NCI-H1436 treated with DMSO at 0.1 percent for 48 hours (cell line): ENCODE data around the gene AQP1.

ENCODE experiments used
- DNase-seq: peaks from one replicate; lab custom pipeline; 2025; lab: John Stamatoyannopoulos, UW

AQP1 gene

DNA sequence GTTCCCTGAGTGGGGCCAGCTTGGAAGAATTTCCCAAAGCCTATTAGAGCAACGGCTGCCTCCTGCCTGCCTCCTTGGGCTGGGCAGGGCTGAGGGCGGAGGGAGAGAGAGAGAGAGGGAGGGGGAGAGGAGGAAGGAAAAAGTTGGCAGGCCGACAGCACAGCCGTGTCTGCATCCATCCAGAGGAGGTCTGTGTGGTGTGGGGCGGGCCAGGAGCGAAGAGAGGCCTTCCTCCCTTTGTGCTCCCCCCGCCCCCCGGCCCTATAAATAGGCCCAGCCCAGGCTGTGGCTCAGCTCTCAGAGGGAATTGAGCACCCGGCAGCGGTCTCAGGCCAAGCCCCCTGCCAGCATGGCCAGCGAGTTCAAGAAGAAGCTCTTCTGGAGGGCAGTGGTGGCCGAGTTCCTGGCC is at the start of gene AQP1:
TSS of gene AQP1 (plus strand) at position 293 of the 409 bp plus-strand sequence. CDS start at position 350, 57 bp downstream.
- DNase-seq: no peak

DNA sequence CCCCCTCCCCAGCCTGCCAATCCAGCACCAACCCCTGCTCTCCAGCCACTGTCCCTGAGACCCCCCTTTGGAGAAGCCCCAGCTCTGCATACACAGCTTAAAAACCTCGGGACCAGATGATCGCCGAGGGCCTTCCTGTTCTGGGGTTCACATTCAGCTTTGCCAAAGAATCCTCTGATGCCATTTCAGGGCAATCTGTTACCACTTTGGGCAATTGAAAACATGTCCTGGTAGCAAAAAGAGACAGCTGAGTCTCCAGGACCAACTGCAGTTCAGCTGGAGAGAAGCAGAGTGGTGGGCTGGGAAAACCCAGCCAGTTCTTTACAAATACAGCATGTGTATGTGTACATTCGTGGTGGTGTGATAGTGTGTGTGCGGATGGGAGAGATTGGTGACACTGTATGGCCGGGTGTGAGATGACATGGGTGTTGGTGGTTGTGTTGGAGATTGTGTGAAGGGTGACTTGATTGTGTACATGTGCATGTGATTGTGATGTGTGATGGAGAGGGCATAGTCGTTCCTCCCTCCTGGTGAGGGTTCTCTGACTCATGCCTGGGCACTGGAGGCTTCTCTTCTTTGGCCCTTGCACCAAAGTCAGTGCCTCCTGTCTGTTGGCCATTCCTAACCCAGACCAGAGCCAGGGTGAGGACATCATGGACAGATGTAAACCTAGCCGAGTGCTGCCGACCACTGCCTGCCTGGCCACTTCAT is 48.5 kb upstream of the AQP1 start:
- no peak for DNase-seq

- no peak for DNase-seq
These were observed 48.0 kb upstream of the AQP1 start for GRCh38 chr7:30863706-30864035.

GRCh38 chr7:30864101-30864500 is 47.6 kb upstream of the AQP1 start:
- DNase-seq: no peak

DNA sequence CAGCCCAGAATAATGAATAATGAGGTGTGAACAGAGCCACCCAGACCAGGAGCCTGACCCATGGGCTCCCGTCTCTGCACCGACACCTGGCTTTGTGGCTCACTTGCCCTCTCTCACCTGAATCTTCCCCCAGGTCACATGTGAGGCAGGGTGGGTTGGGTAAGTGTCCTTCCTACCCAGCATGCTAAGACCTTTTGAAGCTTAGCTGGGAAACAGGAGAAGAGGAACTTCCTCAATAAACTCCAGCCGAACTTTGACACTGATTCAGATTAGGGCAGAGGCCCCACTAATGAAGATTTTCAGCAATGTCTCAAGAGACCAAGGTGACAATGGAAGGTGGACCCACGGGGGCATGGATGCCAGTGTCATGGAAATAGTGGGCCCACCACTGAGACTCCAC is 46.6 kb upstream of the AQP1 start:
- DNase-seq: no peak

GRCh38 chr7:30865821-30866220 is 45.8 kb upstream of the AQP1 start:
- DNase-seq: no peak

GRCh38 chr7:30866939-30867338 is 44.7 kb upstream of the AQP1 start:
- DNase-seq: no peak

DNA sequence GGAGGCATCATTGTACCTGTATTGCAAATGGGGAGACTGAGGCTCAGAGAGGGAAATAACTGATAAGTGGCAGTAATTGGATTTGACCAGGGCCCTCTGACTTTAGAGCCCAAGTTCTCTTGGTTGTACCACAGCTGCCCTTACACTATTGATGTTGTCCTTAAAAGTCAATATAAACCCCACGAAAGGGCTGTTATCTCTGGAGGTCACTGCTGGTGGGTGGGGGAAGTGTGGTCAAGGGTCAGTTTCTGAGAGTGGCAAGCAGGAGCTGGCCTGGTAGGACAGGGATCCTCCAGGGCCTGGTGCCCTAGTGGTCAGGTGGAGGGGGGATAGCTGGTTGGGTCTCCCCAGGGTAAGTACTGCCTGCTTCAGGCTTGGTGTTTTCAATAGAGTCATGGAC is 44.2 kb upstream of the AQP1 start:
- no peak for DNase-seq

GRCh38 chr7:30869794-30870611 is 41.6 kb upstream of the AQP1 start:
- no peak for DNase-seq

- no peak for DNase-seq
These were observed 40.7 kb upstream of the AQP1 start for GRCh38 chr7:30870821-30871518.

- no peak for DNase-seq
These were observed 40.0 kb upstream of the AQP1 start for GRCh38 chr7:30871655-30872054.

DNA sequence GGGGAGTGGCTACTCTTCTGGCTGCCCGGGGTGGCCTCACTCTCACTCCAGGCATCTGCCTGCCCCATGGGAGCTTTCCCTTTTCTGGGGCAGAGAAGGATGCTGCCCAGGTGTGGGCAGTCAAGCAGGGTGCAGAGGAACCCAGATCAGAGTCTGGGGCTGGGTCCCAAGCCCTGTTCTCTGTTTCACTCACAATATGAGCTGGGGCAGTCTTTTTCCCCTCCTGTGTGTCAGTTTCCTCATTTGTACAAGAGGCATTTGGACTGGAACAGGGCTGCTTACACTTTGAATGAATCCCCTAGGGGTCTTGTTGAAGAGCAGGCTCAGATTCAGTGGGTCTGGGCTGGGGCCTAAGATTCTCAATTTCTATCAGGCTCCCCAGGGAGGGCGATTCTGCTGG is 38.4 kb upstream of the AQP1 start:
- DNase-seq: no peak

DNA sequence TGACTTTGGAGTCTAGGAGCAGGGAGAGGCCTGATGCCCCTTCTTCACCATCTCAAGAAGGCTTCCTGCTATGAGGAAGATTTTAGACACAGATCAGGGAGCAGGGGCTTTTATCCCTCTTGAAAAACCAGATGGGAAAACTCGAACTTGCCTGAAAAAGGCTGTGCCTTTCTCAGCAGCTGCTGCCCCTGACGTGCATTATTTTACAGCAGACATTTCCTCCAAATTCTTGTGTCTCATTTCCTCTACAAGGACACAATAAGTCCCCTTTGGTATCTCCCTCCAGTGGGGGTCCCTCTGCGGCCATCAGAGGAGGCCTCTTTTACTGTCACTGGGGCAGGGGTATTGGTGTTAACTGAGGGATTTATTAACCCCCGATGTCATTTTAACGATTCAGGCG is 38.0 kb upstream of the AQP1 start:
- DNase-seq: no peak

- no peak for DNase-seq
These were observed 36.9 kb upstream of the AQP1 start for GRCh38 chr7:30874656-30875302.

GRCh38 chr7:30877015-30877769 is 34.5 kb upstream of the AQP1 start:
- no peak for DNase-seq

DNA sequence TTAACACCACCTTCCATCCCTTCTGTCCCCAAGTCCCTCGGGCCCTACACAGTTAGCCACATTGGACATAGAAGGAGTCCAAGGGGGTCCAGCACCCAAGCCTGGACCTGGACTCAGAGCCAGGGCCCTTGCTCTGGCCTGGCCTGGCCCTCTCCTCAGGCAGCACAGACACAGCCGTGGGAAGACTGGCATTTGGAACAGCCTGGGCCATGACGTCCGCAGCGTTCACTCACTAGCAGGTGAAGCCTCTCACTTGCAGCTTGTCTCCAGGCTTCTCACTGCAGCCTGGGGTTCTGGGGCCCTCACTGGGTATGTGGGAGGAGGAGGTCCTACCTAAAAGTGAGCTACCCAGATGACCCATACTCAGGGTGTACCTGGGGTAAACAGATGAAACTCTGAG is 33.7 kb upstream of the AQP1 start:
- no peak for DNase-seq

DNA sequence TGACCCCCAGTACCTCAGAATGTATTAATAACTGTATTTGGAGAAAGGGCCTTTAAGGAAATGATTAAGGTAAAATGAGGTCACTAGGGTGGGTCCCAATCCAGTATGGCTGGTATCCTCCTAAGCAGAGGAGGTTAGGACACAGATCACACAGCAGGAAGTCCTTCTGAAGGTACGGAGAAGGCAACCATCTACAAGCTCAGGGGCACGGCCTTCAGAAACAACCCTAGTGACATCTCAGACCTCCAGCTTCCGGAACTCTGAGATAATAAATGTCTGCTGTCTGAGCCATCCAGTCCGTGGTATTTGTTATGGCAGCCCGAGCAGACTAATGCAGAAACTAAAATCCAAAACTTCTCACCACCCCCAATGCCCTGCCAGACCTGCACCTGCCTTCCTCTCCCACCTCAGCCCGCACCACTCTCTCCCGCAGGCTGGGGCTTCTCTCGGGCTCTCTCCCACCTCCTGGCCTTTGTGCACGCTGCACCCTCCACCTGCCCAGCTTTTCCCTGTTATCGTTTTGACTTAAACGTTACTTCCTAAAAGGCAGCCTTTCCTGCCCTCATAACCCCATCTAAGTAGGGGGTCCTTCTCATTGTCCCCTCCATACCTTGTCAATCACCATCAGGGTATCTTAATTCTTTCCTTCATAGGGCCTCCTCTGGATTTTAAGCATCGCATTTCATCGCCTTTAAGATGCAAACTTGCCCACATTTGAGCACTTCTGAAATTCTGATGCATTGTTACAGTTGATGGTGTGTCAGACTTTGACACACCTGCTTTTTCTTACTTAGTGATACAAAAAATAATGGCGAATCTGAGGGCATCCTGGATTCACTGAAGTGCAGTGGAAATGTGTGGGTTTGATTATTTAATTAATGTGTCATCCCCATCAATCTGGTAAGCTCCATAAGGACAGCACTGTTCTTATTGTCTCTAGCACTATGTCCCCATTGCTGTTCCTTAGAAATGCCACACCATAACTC is 32.2 kb upstream of the AQP1 start:
- no peak for DNase-seq

DNA sequence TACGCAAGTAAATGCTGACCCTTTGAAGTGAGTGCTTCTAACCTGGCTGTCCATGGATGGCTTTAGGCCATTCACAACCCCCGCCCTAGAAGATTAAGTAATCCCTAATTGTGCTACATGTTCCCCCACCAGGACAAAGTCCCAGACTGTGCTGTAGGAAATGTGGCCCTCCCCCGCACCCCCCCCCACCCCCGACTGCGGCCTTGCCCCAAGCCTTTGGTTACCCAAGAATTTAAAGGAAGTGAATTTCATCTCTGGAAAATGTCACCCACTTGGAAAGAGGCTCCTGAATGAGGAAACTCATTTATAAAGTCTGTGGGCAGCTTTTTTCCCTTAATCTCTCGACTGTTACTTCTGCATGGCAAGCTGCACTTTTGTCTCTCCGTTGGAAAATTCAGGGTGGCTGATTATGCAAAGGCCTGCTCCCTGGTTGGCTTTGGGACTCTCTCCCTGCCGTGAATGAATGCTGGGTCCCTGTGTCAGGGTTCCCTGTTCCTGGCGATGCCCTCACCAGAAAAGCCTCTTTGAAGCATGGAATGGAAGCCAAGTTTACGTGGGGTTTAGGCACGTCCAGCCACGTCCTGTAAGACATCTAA is 31.4 kb upstream of the AQP1 start:
- DNase-seq: no peak

DNA sequence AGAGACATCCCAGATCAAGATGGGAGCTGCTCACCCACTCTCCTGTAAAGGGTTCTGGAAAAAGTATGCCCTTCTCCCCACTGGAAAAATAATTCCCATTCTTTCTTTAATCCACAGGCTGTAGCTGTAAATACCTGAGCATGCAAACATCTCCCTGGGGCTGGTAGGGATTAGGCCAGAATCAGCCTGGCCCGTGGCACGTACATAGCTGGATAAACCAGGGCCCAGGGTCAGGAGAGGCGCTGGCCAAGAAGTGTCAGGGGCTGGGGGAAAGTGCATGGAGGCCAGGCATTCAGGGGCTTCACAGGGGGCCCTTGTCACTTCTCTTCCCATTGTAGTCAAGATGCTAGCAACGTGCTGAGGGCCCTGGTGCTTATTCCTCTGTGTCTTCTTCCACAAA is 30.7 kb upstream of the AQP1 start:
- DNase-seq: no peak

DNA sequence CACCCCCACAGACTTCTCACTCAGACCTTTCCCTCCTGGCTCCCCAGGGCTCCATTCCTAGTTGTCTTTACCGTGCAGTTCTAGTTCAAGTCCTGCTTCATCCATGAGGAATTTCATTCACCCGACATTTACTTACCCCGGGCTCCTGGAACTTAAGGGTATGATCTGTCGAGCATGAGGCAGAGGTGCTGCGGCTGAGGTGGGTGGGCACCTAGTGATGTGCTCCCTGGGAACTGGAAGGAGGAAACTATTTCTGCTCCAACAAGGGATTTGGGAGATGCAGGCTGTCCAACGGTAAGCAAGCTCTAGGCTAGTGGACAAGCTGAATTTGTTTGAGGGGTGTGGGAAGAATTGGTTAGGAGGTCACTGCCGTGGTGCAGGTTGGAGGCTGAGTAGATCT is 30.2 kb upstream of the AQP1 start:
- DNase-seq: no peak
